Heart left ventricle (tissue), 16 donors: ENCODE measurements around the gene MAP1LC3A. TPM values are rescaled to one million over a fixed set of nuclear protein-coding genes. Genes with fewer than 3 reads are reported as not detected.
A peak's percentile ranks its signal among the peaks of the same experiment; 100 is the strongest.

ENCODE experiments used
- ATAC-seq, 4 donors: fragments of 200-7000 bp; cut with Tn5 transposase; one replicate each; pipeline ENCODE4 v1.9.1; 2020 to 2022; ENCODE audit warnings: moderate library complexity in 4 of 4, mild to moderate bottlenecking in 3 of 4, moderate number of reproducible peaks in 1 of 4
- DNase-seq, 5 donors: peaks; one replicate each; pipeline ENCODE4 v3.0.0-alpha.2; 2020
- H3K27ac ChIP-seq, 12 donors: fragments of 200-600 bp; sonication (generic) in 4 of 12; one replicate each; pipeline versions ENCODE4 v1.5.0 to v1.8.0; 2016 to 2022; ENCODE audit warnings: mild to moderate bottlenecking in 2 of 12
- H3K27me3 ChIP-seq, 9 donors: fragments of 200-600 bp; sonication (generic) in 2 of 9; one replicate each; pipeline versions ENCODE4 v1.5.1 to v1.8.0; 2016 to 2022; ENCODE audit warnings: mild to moderate bottlenecking in 3 of 9
- H3K36me3 ChIP-seq, 9 donors: fragments of 200-600 bp; sonication (generic) in 2 of 9; one replicate each; pipeline versions ENCODE4 v1.5.0 to v1.8.0; 2018 to 2022; ENCODE audit warnings: mild to moderate bottlenecking in 2 of 9
- H3K4me1 ChIP-seq, 12 donors: fragments of 200-600 bp; sonication (generic) in 4 of 12; one replicate each; pipeline versions ENCODE4 v1.5.0 to v1.8.0; 2016 to 2022; ENCODE audit warnings: mild to moderate bottlenecking in 3 of 12
- H3K4me3 ChIP-seq, 12 donors: fragments of 200-600 bp; sonication (generic) in 4 of 12; one replicate each; pipeline versions ENCODE4 v1.5.0 to v1.8.0; 2017 to 2022; ENCODE audit warnings: mild to moderate bottlenecking in 9 of 12, moderate library complexity in 4 of 12
- H3K9me3 ChIP-seq, 12 donors: fragments of 200-600 bp; sonication (generic) in 4 of 12; one replicate each; pipeline versions ENCODE4 v1.5.0 to v1.8.0; 2016 to 2022; ENCODE audit warnings: mild to moderate bottlenecking in 1 of 12
- CTCF ChIP-seq, 12 donors: fragments of 200-600 bp; sonication (generic) in 4 of 12; IDR thresholded peaks; one replicate each; pipeline versions ENCODE4 v1.5.0 to v1.8.0; 2018 to 2022; ENCODE audit warnings: antibody characterized with exemption in 12 of 12, mild to moderate bottlenecking in 5 of 12
- POLR2A ChIP-seq, 2 donors: fragments of 450-650 bp; IDR thresholded peaks; one replicate each; pipeline ENCODE4 v1.6.1; 2017; ENCODE audit warnings: antibody characterized with exemption in 2 of 2, mild to moderate bottlenecking in 2 of 2, moderate library complexity in 2 of 2
- WGBS, 4 donors: extraction: QIAGEN DNeasy Blood & Tissue Kit in 2 of 4; methylation state at CpG; one replicate each; pipeline versions ENCODE4 v1.1.5 to v1.1.7; 2013 to 2018; 5-methylcytosine and 5-hydroxymethylcytosine counted together
- intact Hi-C, 10 donors: fragments of 100-400 bp; cut with DNase I; formaldehyde crosslinking; loops; one replicate each; pipeline versions ENCODE4 v1.11.1 to v1.14.2; 2022
- polyA plus RNA-seq, 2 donors: library from polyadenylated mRNA; stranded (reverse); fragments of 200-250 nt; gene quantifications; one replicate each; pipeline ENCODE4 v1.2.3, GENCODE V29; 2013
- total RNA-seq, 9 donors: library from RNA; depleted of rRNA in 2 of 9; stranded (reverse); fragments of >200 nt in 2 of 9; fragmentation: NEBNext Ultra II Directional in 3 of 9; extraction: Animal tissue kit (Norgen Biotek cat#: 25700) in 3 of 9; gene quantifications; one replicate each; pipeline versions ENCODE4 v1.1.0 to v1.2.4, GENCODE V29; 2016 to 2023
- donor health status: ischemic (EF 13 %, LVEDD 7.1; RV severe dilation, severe dysfunction).
- donor health status: healthy with polysubstance abuse.
- donor health status: DM: no; HTN: yes; CAD: no.
- donor health status: DM: no; HTN: no; CAD: no.
- donor health status: ischemic (EF 25% LVEDD 6.9; RV normal size, moderate dysfunction).
- donor health status: ischemic (EF 25% LVEDD 5.7; RV mildly dilated, moderate dysfunction).
- donor health status: healthy.
- donor health status: DM: yes; HTN: yes; CAD: no.
- donor health status: ischemic (EF 35%, LVEDD 5.7; RV mildly dilated, moderate dysfunction).
- donor health status: nonischemic (EF 11% LVEDD 7.7; RV severe dilation, severe dysfunction).
- donor health status: DM: yes; HTN: yes; CAD: no.
- donor health status: PGD.
- donor health status: ischemic (EF 29% LVEDD 5.4; RV normal size, mild dysfunction).
- donor health status: nonischemic (EF 23%, LVEDD 6.1; RV moderate dilation, normal function).

The MAP1LC3A gene
- total and polyA plus RNA-seq, 11 donors, result 42.8 to 212 (median 88.6) TPM

- ATAC-seq (peak in 3 of 4 donors; percentile 26 to 48 (median 41)), DNase-seq (no peak)
- Histone ChIP-seq H3K27me3 (no peaks in the 10 kb centered on the region), H3K4me1 (peaks cover 4 to 65% (median 50%) of the 10 kb centered on the region in 12 donors), H3K36me3 (peaks cover 0 to 65% (median 34%) of the 10 kb centered on the region in 9 donors), H3K27ac (peak overlapping the region in 7 of 12 donors; percentile 22 to 62 (median 39)), H3K4me3 (no peak overlapping the region), H3K9me3 (no peaks in the 10 kb centered on the region)
- intact Hi-C loops, result loop anchor here in 6 of 10 donors (2.0 to 10.0 kb wide), 5 partner anchors 48 to 328 kb away; no protein-coding TSS in a partner anchor
- no peak for TF ChIP-seq POLR2A (IDR thresholded peaks at IDR 0.05)
- TF ChIP-seq CTCF (IDR thresholded peaks at IDR 0.05), result peak; percentile 14 to 60 (median 42)
- 42 to 57% (median 51%) methylated on average over 17 of the region's 17 CpGs for WGBS, 4 donors
These were observed 35.3 kb upstream of the MAP1LC3A start for GRCh38 chr20:34522969-34523871.

GRCh38 chr20:34524426-34524825, 34.1 kb upstream of the MAP1LC3A start:
- H3K4me3 ChIP-seq, result no peak overlapping the region
- DNase-seq, result no peak
- peak overlapping the region in 2 of 12 donors; percentile 39 to 81 for H3K27ac ChIP-seq
- 83 to 95% (median 92%) methylated on average over 11 of the region's 11 CpGs for WGBS, 4 donors
- no peaks in the 10 kb centered on the region for H3K27me3 ChIP-seq
- H3K4me1 ChIP-seq, result peaks cover 8 to 66% (median 53%) of the 10 kb centered on the region in 12 donors
- ATAC-seq, result no peak
- intact Hi-C loops, result loop anchor here in 5 of 10 donors (5.0 to 10.0 kb wide), 4 partner anchors 50 to 330 kb away; no protein-coding TSS in a partner anchor
- peaks cover 0 to 70% (median 38%) of the 10 kb centered on the region in 9 donors for H3K36me3 ChIP-seq
- TF ChIP-seq CTCF (IDR thresholded peaks at IDR 0.05), result no peak
- no peaks in the 10 kb centered on the region for H3K9me3 ChIP-seq

- TF ChIP-seq CTCF (IDR thresholded peaks at IDR 0.05), result no peak
- no peak for TF ChIP-seq POLR2A (IDR thresholded peaks at IDR 0.05)
- DNase-seq (no peak), ATAC-seq (no peak)
- H3K4me3 ChIP-seq, result no peak overlapping the region
- no peaks in the 10 kb centered on the region for H3K27me3 ChIP-seq
- intact Hi-C loops, result loop anchor here in 4 of 10 donors (5.0 to 10.0 kb wide), 4 partner anchors 51 to 331 kb away; no protein-coding TSS in a partner anchor
- WGBS, 4 donors, result 84 to 87% (median 86%) methylated on average over 7 of the region's 7 CpGs
- peak overlapping the region in 10 of 12 donors; percentile 6 to 81 (median 66) for H3K27ac ChIP-seq
- H3K4me1 ChIP-seq, result peaks cover 8 to 73% (median 53%) of the 10 kb centered on the region in 12 donors
- no peaks in the 10 kb centered on the region for H3K9me3 ChIP-seq
- H3K36me3 ChIP-seq, result peaks cover 0 to 70% (median 38%) of the 10 kb centered on the region in 9 donors
These were observed 33.2 kb upstream of the MAP1LC3A start for GRCh38 chr20:34525342-34525708.
